IPS-15b (cell line): Measurements from ENCODE around the gene TMEM271.
A peak's percentile ranks its signal among the peaks of the same experiment; 100 is the strongest.

Experiments used
- H3K27me3 ChIP-seq: one replicate; pipeline ENCODE4 v1.6.1; 2013; ENCODE audit warnings: low read length; ENCODE audit not compliant: control insufficient read depth, insufficient read depth
- H3K36me3 ChIP-seq: one replicate; pipeline ENCODE4 v1.6.1; 2013; ENCODE audit warnings: low read length; ENCODE audit not compliant: control insufficient read depth, insufficient read depth
- H3K4me1 ChIP-seq: one replicate; pipeline ENCODE4 v1.6.1; 2013; ENCODE audit warnings: mild to moderate bottlenecking, low read length; ENCODE audit not compliant: control insufficient read depth, insufficient read depth
- H3K4me3 ChIP-seq: one replicate; pipeline ENCODE4 v1.5.1; 2013; ENCODE audit warnings: low read depth, low read length
- H3K9ac ChIP-seq: one replicate; pipeline ENCODE4 v1.6.1; 2013; ENCODE audit warnings: low read depth, mild to moderate bottlenecking, low read length
- H3K9me3 ChIP-seq: one replicate; pipeline ENCODE4 v1.6.1; 2013; ENCODE audit warnings: mild to moderate bottlenecking, low read length; ENCODE audit not compliant: control insufficient read depth, insufficient read depth

TMEM271 gene

GRCh38 chr4:574346-575161 lies 1.5 kb downstream of the TMEM271 start:
- Histone ChIP-seq H3K4me1 (peaks cover 8% of the 10 kb centered on the region), H3K27me3 (peaks cover 59% of the 10 kb centered on the region), H3K9ac (no peak overlapping the region), H3K36me3 (no peaks in the 10 kb centered on the region), H3K9me3 (no peaks in the 10 kb centered on the region), H3K4me3 (peak overlapping the region; percentile 31)

- H3K4me1 ChIP-seq = peaks cover 5% of the 10 kb centered on the region
- H3K27me3 ChIP-seq = peaks cover 47% of the 10 kb centered on the region
- no peaks in the 10 kb centered on the region for H3K9me3 ChIP-seq
- H3K36me3 ChIP-seq = no peaks in the 10 kb centered on the region
- no peak overlapping the region for H3K4me3 ChIP-seq
- H3K9ac ChIP-seq = no peak overlapping the region
Measured at GRCh38 chr4:573122-573892, 2.8 kb downstream of the TMEM271 start.

GRCh38 chr4:572594-572993 lies 3.5 kb downstream of the TMEM271 start:
- no peaks in the 10 kb centered on the region for H3K36me3 ChIP-seq
- H3K27me3 ChIP-seq = peaks cover 40% of the 10 kb centered on the region
- no peaks in the 10 kb centered on the region for H3K9me3 ChIP-seq
- H3K4me3 ChIP-seq = no peak overlapping the region
- H3K9ac ChIP-seq = no peak overlapping the region
- no peaks in the 10 kb centered on the region for H3K4me1 ChIP-seq

- no peak overlapping the region for H3K9ac ChIP-seq
- H3K4me1 ChIP-seq = no peaks in the 10 kb centered on the region
- no peak overlapping the region for H3K4me3 ChIP-seq
- no peaks in the 10 kb centered on the region for H3K36me3 ChIP-seq
- no peaks in the 10 kb centered on the region for H3K9me3 ChIP-seq
- peaks cover 38% of the 10 kb centered on the region for H3K27me3 ChIP-seq
Measured at GRCh38 chr4:571838-572572, 4.1 kb downstream of the TMEM271 start.

- Histone ChIP-seq H3K9ac (no peak overlapping the region), H3K4me3 (no peak overlapping the region), H3K36me3 (no peaks in the 10 kb centered on the region), H3K9me3 (no peaks in the 10 kb centered on the region), H3K27me3 (peaks cover 38% of the 10 kb centered on the region), H3K4me1 (no peaks in the 10 kb centered on the region)
Measured at GRCh38 chr4:570754-571153, 5.3 kb downstream of the TMEM271 start.

- H3K9ac ChIP-seq = no peak overlapping the region
- no peaks in the 10 kb centered on the region for H3K4me1 ChIP-seq
- peaks cover 38% of the 10 kb centered on the region for H3K27me3 ChIP-seq
- no peaks in the 10 kb centered on the region for H3K36me3 ChIP-seq
- no peaks in the 10 kb centered on the region for H3K9me3 ChIP-seq
- no peak overlapping the region for H3K4me3 ChIP-seq
Measured at GRCh38 chr4:569958-570667, 6.0 kb downstream of the TMEM271 start.

GRCh38 chr4:568962-569361 lies 7.1 kb downstream of the TMEM271 start:
- H3K36me3 ChIP-seq = no peaks in the 10 kb centered on the region
- no peaks in the 10 kb centered on the region for H3K9me3 ChIP-seq
- H3K27me3 ChIP-seq = peaks cover 31% of the 10 kb centered on the region
- H3K4me3 ChIP-seq = no peak overlapping the region
- no peak overlapping the region for H3K9ac ChIP-seq
- no peaks in the 10 kb centered on the region for H3K4me1 ChIP-seq

- H3K36me3 ChIP-seq = no peaks in the 10 kb centered on the region
- no peak overlapping the region for H3K4me3 ChIP-seq
- peaks cover 24% of the 10 kb centered on the region for H3K27me3 ChIP-seq
- no peaks in the 10 kb centered on the region for H3K9me3 ChIP-seq
- no peak overlapping the region for H3K9ac ChIP-seq
- H3K4me1 ChIP-seq = no peaks in the 10 kb centered on the region
Measured at GRCh38 chr4:568351-568652, 7.8 kb downstream of the TMEM271 start.

- H3K9me3 ChIP-seq = no peaks in the 10 kb centered on the region
- no peaks in the 10 kb centered on the region for H3K36me3 ChIP-seq
- H3K4me3 ChIP-seq = no peak overlapping the region
- no peak overlapping the region for H3K9ac ChIP-seq
- H3K4me1 ChIP-seq = no peaks in the 10 kb centered on the region
- peaks cover 18% of the 10 kb centered on the region for H3K27me3 ChIP-seq
Measured at GRCh38 chr4:567457-568350, 8.4 kb downstream of the TMEM271 start.

- H3K9ac ChIP-seq = no peak overlapping the region
- H3K4me1 ChIP-seq = no peaks in the 10 kb centered on the region
- H3K4me3 ChIP-seq = no peak overlapping the region
- H3K9me3 ChIP-seq = no peaks in the 10 kb centered on the region
- no peaks in the 10 kb centered on the region for H3K36me3 ChIP-seq
- H3K27me3 ChIP-seq = peaks cover 8% of the 10 kb centered on the region
Measured at GRCh38 chr4:566508-567295, 9.4 kb downstream of the TMEM271 start.
